Astrocyte (in vitro differentiated cells and primary cell): ENCODE results near the gene OR2S2.

Experiments used
- CTCF ChIP-seq: IDR thresholded peaks from 2 replicates; pipeline ENCODE4 v1.5.1; 2011; ENCODE audit warnings: low read depth, mild to moderate bottlenecking, inconsistent platforms, low read length, moderate library complexity; ENCODE audit not compliant: insufficient read depth
- EZH2 ChIP-seq: IDR thresholded peaks from 2 replicates; pipeline ENCODE4 v1.6.1; 2012; ENCODE audit warnings: mild to moderate bottlenecking, low read length, inconsistent platforms; ENCODE audit not compliant: insufficient read depth

- TF ChIP-seq CTCF (no peak), EZH2 (no peak)
Observed at GRCh38 chr9:35998333-35998732, 40.4 kb upstream of the OR2S2 start.
